Transverse colon (tissue), 4 donors: ENCODE measurements around the gene LSAMP.

Source experiments
- CTCF ChIP-seq, 5 experiments: fragments of 200-600 bp in 3 of 5; fragments of 450-650 bp in 2 of 5; sonication (generic) in 3 of 5; IDR thresholded peaks; 1 replicate in 2 of 5; 2 replicates in 3 of 5; pipeline ENCODE4 v1.5.1; 2016 to 2017; ENCODE audit warnings: antibody characterized with exemption in 5 of 5, inconsistent platforms in 3 of 5, mild to moderate bottlenecking in 2 of 5, moderate library complexity in 1 of 5
- EP300 ChIP-seq: sonication (generic); formaldehyde crosslinking; IDR thresholded peaks from one replicate; pipeline ENCODE4 v1.6.1; 2017; ENCODE audit warnings: antibody characterized with exemption, low read depth
- POLR2A ChIP-seq: fragments of 450-650 bp; IDR thresholded peaks from one replicate; pipeline ENCODE4 v1.6.1; 2016; ENCODE audit warnings: antibody characterized with exemption, mild to moderate bottlenecking, moderate library complexity
- POLR2AphosphoS5 ChIP-seq, 3 donors: sonication (generic); formaldehyde crosslinking; IDR thresholded peaks; one replicate each; pipeline ENCODE4 v1.6.1; 2016; ENCODE audit warnings: antibody characterized with exemption in 3 of 3

GRCh38 chr3:116247605-116248004 lies 197.7 kb downstream of the LSAMP start:
- TF ChIP-seq CTCF (IDR thresholded peaks at IDR 0.05) (no peak), EP300 (no peak), POLR2A (no peak), POLR2AphosphoS5 (IDR thresholded peaks at IDR 0.05) (no peak)
